Subcutaneous adipose tissue (tissue), 4 donors: ENCODE measurements around the gene ACTR2. TPM values are rescaled to one million over a fixed set of nuclear protein-coding genes. Genes with fewer than 3 reads are reported as not detected.

Source experiments
- total RNA-seq, 4 donors: library from RNA; depleted of rRNA; stranded (reverse); fragments of >200 nt; gene quantifications; one replicate each; pipeline ENCODE4 v1.1.0, GENCODE V29; 2016
- TF ChIP-seq, protein P1 (sequence below): fragments of 450-650 bp; IDR thresholded peaks from one replicate; pipeline ENCODE4 v1.5.1; 2016; ENCODE audit warnings: low read depth, mild to moderate bottlenecking, control low read depth, antibody characterized with exemption, moderate library complexity

ACTR2 gene
- total RNA-seq, 4 donors from 2014 or later, result 92.3 to 162 (median 132) TPM

DNA sequence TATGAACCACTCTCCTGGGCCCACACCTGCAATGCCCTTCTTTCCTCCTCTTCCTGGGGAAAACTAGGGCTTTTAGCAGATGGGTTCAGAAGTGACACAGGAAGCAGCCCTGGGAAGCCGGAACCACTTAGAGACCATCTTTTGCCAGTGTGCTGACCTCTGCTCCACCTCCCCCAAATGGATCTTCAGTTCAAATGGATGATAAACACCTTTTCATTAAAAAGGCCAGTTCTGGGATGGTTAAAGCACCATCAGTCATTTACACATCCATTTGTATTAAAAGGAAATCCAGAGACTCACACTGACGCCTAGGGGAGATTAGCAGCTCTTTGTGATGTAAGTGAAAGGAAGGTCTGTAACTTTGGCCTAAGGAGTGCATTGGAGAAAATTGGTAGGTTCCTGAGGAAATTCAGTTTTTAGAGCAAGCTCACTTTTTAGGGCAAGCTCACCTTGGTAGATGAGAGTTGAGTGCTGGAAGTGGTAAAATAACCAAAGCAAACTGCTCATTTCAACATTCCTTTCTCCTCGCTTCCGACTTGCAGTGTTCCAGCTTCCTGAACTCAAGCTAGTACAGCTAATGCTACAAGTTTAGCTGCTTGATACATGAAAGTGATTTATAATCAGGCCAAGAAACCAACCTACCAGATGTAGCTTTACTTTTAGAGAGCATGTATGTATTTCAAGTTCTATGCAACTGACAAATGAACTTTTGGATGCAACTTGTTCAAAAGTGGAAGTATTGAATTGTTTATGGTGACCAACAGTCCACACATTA, 47.7 kb downstream of the ACTR2 start:
- TF ChIP-seq, protein P1, sequence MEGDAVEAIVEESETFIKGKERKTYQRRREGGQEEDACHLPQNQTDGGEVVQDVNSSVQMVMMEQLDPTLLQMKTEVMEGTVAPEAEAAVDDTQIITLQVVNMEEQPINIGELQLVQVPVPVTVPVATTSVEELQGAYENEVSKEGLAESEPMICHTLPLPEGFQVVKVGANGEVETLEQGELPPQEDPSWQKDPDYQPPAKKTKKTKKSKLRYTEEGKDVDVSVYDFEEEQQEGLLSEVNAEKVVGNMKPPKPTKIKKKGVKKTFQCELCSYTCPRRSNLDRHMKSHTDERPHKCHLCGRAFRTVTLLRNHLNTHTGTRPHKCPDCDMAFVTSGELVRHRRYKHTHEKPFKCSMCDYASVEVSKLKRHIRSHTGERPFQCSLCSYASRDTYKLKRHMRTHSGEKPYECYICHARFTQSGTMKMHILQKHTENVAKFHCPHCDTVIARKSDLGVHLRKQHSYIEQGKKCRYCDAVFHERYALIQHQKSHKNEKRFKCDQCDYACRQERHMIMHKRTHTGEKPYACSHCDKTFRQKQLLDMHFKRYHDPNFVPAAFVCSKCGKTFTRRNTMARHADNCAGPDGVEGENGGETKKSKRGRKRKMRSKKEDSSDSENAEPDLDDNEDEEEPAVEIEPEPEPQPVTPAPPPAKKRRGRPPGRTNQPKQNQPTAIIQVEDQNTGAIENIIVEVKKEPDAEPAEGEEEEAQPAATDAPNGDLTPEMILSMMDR, result no peak

DNA sequence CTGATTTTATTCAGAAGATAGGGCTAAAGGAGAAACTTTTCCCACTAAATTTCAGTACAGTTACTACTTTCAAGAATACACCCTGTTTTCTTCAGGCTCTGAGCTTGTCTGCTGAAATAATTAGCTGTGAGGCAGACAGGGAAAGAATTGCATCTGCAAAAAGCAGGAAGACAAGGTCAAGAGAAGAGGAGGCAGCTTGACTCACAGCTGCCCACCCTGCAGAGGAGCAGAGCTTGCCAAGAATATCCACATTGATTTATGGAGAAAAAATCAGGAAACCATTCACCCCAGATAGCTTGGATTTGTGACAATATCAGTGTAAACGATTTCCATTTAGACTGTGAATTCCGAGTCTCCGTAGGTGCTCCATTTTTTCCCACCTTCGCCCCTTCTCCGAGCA, 49.0 kb downstream of the ACTR2 start:
- TF ChIP-seq, protein P1, result no peak

DNA sequence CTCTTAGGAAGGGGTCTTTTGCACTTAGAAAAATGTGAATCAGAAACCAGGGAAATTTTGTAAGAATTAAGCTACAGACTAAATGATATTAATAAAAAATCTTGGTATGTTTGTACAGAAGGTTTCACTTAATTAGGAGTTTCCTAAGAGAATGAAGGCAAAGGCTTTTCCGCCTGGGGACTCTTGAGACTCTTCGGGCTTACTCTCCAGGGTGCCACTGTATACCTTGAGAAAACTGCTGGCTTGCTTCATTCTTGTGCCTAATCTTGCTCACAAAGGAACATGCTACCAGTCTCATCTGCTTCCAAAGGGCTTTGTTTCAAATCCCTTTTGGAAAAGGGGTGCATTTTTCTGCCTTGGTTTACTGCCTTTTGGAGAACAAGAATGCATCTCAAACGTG, 49.5 kb downstream of the ACTR2 start:
- TF ChIP-seq, protein P1, result no peak

DNA sequence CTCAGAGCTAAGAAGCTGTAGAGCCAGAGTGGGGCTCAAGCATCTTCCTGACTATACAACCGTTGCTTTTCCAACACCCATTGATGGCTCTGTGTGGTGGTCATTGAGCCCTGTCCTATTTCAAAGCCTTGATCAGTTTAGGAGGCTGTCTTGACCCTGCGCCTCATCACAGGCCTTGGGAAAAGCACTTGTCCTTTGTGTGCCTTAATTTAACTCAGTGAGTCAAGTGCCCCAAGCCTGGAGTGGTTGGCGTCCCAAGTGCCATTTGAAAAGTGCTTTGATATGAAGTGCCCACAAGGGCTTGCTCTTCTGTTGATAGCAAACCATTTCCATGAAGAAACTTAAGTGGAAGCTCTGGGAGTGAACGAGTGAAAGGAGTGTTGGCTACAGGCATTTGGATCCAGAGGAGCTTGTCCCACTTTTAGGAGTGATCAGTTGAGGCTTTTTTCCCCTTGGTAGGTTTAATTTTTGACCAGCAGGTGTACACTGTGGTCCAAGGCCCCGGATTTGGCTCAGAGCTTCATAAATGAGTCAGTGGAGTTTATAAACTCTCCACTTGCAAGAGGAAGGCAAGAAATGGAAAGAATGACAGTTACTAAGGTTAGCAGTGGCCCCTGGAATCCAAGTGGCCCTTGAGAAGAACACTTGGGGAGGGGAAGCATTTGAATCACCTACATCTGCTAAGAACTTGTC, 50.3 kb downstream of the ACTR2 start:
- TF ChIP-seq, protein P1, result no peak

DNA sequence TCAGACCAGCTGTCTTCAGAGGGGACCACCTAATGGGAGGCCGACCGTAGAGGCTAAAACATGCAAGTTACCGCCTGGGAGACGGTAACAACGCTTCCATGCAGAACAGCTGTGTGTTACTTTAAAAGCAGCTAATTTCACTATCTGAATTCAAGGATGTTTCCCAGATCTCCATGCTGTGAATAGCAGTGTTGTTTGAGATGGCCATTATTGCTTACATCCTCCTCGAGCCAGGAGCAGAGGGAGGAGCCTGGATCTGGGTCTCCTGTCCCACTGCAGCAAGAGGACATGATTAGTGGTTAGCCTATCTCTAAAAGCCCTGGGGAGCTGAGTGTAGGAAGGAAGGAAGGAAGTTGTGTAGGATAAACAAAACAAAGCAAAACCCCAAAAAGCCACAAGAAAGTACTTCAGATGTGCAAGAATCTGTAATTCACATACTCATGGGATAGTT, 50.9 kb downstream of the ACTR2 start:
- TF ChIP-seq, protein P1, result no peak

DNA sequence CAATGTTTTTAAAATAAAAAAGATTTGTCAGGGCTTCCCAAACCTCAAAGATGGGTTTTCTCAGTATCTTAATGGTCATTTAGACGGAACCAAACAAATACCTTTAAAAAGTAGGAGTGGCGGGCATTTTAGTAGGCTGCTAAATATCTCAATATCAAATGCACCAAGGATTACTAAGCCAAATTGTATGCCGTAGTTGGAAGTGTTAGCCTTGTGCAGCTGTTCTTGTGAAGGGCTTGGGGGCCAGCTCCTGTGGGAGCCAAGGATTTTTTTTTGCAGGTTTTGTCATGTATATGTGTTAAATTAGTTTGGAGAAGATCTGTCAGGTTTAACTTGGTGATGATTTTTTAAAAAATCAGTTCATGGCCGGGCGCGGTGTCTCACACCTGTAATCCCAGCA, 52.1 kb downstream of the ACTR2 start:
- TF ChIP-seq, protein P1, result no peak

DNA sequence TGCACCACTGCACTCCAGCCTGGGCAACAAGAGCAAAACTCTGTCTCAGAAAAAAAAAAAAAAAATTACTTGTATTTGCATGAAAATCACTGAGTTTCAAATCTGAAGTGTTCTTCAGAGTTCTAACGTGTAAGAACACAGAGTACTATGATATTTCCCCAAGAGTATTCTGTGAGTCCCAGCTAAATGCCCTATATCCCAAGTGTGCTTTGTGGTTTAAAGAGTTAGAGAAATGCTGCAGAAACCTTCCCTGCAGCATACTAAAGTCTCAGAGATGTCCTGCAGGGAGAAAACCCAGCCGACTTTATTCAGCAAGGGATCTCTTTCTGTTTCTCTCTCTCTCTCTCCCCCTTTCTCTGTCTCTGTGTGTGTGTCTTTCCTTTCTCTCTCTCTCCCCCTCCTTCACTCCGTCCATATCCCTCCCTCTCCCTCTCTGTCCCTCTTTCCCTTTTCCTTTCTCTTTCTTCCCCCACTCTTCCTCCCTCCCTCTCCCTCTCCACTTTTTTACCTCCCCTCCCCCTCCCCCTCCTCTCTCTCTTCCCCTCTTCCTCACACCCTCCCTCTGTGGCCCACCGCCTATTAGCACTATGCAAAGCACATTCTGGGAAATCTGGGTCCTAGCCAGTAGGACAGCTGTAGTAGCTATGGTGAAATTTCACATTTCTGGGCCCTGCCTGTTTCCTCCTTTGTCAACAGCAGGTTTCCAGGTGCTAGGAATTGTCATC, 54.2 kb downstream of the ACTR2 start:
- TF ChIP-seq, protein P1, result no peak
